GM21723 (cell line): Measurements from ENCODE around the gene SH3TC1.

ENCODE experiments used
- ATAC-seq: cut with Tn5 transposase; IDR thresholded peaks from one replicate; pipeline ENCODE4 v1.9.1; 2021; ENCODE audit warnings: mild to moderate bottlenecking, moderate library complexity; ENCODE audit not compliant: unreplicated experiment

The SH3TC1 gene

DNA sequence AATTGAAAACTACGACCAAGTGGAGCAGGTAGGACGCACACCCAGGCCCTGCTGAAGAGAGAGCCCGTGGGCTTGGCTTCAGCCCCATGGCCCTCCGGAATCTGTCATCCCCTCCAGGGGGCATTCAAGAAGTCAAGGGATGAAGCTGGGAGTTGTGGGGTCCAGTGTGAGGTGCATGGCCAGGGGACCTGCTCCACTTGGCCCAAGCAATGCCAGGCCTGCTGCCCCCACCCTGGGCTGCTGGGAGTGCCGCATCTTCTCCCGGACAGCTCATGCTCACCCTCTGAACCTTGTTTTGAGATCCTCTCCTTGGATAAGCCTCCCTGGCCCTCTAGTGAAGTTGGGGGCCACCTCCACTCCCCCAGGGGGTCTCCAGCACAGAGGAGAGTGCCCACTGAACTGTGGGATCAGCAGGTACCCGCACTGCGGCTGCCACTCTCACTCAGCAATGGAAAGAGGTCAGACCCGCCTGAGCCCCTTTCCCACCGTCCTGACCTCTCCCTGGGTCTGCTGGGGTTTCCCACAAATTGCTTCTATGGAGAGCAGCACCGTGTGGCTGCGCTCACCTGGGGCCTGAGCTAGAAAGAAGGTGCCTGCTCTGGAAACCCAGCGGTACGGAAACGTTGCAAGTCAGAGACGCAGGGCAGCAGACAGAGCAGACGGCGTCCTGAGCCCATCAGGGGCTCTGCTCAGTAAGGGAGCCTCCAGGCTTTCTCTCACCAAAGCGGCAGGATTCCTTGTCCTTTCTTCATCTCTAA lies 35.5 kb upstream of the SH3TC1 start:
- ATAC-seq, result no peak

DNA sequence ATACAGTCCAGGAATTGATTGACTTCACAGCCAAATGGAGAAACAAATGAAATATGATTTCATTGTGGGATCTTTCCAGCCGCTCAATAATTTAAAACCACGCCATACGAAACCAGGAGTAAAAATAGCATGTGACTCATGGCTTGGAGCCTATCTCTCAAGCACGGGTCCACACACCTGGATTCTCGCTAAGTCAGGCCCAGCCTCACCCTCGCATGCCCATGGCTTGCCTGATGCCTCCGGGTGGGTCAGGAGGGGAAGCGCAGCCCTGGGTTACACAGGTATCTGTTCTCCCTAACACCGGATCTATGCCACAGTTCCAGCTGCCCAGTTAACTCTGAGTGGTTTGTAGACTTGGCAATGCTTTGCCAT lies 34.9 kb upstream of the SH3TC1 start:
- no peak for ATAC-seq

DNA sequence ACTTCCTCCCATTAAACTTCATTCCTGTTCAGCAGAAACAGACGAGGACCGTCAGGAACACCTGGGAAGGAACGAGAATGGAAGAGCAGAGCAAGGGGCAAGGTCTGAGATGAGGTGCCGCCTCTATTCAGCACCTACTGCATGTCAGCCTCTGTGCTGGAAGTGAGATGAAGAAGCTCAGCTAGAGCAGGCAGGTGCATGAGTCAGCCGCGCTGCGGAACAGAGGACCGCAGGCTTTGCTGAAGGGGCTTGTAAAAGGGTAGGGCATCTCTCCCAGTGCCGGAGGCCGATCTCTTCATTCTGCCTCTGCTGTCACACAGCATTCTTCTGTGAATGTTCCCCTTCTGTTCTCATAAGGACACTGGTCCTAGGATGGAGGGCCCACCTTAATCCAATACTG lies 34.4 kb upstream of the SH3TC1 start:
- no peak for ATAC-seq

DNA sequence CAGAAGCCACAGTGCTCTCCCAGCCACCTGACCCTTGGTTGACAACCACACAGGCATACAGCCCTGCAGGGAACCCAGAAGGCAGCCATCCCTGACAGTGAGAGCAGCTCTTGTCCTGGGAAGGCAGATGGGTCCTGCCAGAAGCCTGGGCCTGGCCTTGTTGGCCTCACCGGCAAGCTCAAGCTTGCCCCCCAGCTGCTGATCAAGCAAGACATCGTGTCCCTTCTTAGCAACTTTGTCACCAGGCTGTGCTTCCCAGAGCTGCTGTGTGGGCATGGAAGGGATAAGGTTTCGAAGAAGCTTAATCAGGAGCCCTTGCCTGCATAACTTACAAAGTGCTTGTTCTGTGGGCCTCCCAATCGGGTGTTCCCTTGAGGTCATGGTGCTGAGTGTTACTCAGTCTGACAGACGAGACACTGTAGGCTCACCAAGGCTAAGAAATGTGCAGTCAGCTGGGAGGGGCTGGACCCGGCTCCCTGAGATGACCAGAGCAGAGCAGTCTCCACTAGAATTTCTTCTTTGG lies 33.7 kb upstream of the SH3TC1 start:
- ATAC-seq, result no peak

DNA sequence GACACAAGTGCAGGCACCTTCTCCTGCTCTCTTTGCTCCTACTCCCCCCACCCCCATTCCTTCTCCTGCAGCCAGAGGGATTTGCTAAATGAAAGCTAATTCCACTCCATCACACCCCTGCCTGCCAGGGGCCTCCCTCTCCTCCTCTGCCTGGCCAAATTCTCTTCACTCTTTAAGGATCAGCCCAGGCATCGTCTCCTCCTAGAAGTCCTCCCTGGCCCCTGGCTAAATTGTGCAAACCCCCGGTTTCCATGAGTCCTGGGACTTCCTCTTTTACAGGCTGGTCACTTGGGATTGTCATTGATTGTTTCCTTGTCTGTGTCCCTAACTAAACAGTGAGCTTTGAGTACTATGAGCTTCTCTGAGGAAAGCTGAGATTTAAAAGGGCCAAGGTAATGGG lies 31.8 kb upstream of the SH3TC1 start:
- no peak for ATAC-seq

DNA sequence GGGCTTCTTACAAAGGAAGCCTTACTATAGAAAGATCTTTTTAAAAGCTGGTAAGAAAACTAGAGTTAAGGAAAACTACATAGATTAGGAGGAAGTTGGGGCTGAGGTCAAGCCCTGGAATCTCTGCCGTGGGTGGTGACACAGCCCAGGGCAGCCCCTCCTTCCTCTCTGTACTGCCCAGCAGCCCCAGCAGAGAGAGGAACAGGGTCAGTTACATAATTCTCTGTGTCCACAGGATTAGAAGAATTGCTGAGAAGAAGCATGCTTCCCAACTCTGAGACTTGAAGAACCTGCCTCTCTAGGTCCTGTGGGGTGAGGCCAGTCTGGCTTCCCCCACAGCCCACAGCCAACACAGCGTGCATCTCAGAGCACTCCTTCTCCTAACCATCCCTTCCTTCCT lies 31.3 kb upstream of the SH3TC1 start:
- ATAC-seq, result no peak

DNA sequence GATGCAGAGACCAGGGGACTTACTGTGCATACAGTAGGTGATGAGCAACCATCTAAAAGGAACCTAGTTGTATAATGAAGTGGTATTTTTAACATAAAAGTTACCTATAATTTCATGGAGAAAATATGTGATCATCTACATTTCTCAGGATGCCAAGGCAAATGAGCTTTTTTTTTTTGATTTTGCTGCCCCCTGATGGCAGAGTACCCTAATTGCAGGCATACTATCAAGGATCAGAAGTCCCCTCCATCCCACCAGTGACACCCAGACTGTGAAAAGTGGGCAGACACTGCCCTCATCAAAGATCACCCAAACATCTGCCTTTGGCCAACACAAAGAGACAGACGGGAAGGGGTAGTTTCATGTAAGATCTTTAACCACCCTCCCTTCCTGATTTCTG lies 30.9 kb upstream of the SH3TC1 start:
- ATAC-seq, result no peak

DNA sequence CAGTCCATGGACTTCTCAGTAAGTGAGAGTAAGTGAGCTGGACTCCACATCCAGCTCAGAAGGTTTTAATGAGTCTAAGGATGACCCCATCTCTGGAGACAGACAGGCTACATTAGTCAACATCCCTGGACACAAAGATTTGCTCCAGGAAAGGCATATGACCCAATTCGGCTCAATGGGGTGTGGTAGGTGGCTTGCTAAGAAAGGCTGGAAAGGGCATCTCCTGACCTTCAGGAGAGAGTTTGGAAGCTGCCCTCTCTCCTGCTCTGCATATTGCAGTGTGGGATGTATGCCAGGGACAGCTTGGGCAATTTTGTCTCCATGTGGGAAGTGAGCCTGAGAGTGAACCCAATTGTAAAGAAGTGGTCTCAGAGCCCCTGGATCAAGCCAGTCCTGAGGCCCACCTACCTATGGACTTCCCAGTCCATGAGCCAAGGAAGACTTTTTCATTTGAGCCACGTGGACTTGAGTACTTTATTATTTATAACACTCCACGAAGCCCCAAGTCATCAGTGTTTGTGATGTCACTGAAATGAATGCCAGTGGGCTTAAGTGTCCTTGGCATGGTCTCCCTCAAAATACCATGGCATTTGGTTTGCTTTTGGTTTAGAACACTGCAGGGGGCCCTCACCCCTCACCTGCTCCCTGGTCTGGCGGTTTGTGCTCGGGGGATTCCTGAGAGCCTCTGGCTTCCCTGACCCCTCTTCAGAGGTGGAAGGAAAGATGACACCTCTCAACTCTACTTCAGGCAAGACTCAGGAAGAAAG lies 30.1 kb upstream of the SH3TC1 start:
- ATAC-seq, result no peak

DNA sequence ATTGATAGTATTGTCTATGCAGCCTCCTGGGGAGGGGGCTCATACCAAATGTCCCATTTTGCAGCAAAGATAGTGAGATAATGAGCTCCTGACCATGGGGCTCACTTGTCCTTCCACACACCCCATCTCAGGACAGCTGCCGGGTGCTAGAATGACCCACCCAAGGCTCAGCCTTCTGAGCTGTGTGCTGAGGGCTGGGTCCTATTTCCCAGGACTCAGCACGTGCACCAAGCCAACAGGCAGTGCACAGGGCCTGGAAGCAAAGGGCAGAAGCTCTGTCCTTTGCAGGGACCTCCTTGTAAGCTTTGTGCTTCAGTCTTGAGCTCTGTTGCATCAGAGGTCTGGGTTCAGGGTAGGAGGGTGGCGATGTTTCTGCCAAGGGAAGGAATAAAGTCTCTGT lies 29.3 kb upstream of the SH3TC1 start:
- no peak for ATAC-seq

DNA sequence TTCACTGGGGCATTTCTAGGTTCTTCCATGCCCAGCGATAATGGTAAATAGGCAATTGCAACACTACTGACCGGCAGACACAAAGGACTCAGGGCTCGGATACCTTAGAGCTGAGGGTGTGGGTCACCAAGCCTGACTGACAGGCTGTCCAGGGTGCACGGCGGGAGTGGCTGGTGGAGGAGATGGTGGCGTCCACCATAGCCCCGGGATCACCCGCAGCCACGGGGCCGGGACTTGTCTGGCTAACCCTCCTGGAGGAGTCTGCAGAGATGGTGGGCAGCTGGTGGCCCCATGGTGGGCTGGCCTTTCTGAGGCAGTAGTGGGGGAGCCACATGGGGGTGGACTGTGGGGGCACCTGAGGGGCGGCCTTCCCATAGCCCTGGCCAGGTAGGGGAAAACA lies 28.7 kb upstream of the SH3TC1 start:
- no peak for ATAC-seq

DNA sequence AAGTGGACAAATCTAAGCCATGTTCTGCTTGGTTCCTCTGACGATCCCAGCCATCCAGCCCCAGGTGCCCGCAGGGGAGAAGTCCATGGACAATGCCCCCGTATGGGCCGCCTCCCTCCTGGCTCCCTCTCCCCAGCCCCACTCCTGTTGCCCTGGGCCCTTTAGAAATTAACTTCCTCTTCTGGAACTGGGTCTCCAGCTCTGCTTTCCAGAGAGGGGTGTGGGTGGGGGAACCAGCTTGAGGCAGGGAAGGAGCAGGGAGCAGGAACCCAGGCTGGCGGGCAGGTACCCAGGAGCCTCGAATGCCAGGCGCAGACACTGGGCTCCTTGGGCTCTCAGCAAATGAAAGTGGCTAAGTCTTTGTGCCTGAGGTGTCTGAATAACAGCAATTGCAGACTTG lies 27.8 kb upstream of the SH3TC1 start:
- ATAC-seq, result no peak

DNA sequence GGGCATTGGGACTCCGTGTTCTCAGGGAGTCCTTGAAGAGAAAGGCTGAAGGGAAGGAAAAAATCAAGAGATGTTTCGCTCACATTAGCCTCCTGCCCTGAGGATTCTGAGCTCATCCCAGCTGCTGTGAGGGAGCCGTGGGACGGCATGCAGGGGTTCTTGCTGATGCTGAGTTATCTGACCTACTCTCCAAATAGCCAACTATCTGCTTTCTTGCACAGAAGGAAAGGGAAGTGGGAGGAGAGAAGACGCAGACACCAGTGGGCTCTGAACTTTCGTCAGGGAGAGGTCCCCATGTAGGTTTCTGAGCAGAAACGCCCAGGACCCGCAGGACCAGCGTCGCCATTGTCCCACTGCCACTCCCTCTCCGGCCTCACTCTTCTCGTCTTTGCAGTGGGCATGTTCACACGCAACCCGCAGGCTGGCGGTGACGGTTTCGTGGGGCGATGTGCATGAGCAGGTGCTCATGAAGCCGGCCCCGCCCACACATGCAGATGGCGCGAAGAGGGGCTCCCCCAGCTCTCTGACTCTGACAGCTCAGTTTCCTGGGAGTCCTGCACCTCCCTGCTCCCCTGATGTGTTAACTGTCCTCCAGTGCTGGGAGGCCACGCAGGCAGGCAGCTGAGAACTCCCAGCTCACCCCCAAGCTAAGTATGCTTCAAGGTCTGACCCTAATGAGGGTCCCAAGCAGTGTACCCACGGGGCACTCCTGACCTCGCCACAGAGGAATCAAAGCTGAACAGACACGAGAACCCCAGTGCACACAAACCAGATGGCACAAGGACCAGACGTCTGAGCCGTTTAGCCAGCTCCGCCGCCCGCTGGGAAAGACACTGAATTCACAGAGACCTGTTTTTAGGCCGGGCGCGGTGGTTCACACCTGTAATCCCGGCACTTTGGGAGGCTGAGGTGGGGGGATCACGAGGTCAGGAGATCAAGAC lies 26.8 kb upstream of the SH3TC1 start:
- ATAC-seq, result peak; percentile 86

DNA sequence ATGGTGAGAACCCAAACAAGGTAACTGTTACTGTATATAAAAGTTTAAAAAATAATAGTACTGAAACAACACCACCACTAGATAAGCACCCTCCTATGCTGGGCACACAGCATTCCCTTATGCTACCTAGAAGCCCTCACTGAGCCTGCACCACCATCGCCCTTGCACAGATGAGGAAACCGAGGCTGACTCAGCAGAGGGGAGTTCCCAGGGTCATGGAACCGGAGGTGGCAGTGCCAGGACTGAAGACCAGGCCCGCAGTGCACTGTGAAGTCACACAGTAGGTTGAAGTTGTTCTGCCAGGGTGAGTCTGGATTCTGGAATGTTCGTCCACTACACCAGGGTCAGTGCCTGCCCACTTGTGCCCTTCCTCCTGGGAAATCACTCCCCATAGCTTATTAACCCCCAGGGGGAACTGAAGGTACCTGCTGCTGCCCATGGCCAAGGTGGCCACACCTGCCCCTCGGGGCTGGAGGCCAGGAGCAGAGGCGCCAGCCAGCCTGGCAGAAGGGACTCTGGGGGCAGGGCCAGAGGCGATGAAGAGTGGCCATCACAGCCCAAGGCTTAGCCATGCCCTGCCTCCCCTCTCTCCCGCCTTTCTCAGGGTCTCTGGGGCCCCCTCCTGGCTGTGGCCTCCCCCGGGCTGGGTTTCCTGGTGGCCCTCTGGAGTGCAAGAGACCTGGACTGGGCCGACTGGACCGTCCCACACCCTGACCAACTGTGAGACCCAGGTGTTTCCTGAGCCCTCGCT lies 25.4 kb upstream of the SH3TC1 start:
- ATAC-seq, result no peak

DNA sequence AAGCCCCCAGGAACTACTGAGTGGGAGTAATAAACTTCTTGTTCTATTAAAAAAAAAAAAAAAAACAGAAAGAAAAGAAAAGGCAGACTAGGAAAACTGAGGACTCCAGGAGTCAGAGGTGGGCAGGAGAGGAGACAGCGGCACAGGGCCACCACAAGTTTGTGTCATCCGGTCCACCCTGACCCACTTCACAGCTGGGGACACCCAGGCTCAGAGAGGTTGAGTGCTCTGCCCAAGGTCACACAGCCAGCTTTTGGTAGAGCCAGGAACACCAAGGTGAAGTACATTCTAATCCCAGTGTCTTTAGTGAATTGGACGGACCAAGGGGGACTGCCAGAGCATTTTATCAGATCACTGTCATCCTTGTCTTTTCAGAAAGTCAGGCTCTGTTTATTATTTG lies 24.1 kb upstream of the SH3TC1 start:
- no peak for ATAC-seq

DNA sequence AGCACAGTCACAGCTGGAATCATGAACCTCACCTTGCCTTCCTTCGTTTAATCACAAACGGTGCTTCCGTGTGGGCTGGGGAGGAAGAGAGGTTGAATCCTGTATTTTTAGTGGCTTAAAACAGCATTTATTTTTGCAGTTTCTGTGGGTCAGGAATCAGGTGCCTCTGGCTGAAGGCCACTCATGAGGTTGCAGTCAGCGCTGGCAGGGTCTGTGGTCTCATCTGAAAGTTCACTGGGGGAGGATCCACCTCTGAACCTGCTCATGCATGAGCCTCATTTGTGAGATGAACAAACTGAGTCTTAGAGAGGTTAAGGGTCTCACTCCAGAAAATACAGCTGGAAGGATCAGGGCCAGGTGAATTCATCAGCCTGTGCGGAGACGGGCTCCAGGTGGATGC lies 23.4 kb upstream of the SH3TC1 start:
- no peak for ATAC-seq

DNA sequence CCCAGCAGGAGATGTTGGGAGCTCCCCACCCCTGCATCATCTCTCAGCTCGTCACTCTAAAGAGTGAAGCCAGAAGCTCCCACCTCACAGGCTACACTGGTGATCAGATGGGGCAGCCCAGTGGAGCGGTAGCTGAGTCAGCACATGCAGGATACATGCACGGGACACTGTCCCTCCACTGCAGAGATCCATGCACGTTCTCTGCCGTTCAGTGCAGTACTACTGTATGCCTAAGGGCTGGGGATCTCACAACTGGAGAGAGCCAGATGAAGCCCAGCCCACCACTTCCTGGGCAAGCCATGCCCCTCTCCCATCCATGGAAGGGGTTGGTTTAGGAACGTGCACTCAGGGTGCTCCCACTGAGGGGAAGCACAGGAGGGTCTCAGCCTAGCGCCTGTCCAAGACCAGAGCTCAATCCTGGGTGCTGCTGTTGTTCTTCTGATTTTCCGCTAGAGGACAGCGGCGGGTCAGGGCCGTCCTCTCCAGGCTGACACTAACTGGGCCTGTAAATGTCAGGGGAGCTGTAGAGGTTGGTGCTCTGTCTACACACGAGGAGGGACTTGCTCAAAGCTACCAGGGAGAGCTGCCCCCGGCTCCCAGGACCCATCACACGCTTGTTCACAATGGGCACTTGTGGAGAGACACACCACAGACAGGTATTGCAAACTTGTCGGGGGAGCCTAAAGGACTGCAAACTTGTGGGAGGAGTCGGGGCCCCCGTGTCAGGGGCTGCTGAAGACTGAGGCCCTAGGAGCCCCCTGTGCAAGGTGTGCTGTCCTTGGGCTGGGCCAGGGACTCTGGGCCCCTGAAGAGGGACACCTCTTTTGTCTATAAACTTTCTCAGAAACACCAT lies 22.3 kb upstream of the SH3TC1 start:
- peak; percentile 81 for ATAC-seq

DNA sequence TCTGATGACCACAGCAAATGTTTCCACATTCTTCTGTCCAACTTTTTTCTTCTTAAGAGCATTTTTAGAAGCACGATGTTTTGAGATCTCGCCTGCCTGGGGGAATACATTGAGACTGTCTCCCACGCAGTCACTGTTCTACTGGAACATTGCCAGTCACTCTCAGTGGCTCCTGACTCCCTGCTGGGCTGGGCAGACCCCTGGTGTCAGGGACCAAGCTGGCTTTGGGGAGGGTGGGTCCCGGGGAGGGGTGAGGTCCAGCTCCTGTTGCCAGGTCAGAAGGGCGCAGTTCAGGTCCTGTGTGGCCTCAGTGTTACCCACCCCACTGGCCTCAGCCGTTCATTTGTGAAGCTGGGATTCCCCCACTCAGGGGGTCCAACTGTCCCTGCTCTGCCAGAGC lies 21.5 kb upstream of the SH3TC1 start:
- ATAC-seq, result no peak

DNA sequence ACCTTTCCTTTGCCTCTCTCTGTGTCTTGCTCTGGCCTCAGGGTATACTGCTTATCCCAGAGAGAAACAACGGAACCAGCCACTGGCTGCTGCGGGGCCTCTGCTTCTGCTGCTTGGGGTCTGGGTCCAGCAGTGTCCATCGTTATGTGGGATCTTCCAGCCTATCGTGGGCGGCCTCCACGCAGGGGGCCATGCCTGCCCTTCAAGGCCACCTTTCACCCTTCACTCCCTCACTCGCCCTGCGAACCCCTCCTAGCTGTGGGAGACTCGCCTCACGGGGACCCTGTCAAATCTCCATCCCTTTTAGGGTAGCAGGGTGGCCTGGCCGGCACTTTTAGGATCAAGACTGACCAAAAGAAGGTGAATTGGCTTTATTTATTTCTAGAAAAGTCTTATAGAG lies 21.1 kb upstream of the SH3TC1 start:
- no peak for ATAC-seq

DNA sequence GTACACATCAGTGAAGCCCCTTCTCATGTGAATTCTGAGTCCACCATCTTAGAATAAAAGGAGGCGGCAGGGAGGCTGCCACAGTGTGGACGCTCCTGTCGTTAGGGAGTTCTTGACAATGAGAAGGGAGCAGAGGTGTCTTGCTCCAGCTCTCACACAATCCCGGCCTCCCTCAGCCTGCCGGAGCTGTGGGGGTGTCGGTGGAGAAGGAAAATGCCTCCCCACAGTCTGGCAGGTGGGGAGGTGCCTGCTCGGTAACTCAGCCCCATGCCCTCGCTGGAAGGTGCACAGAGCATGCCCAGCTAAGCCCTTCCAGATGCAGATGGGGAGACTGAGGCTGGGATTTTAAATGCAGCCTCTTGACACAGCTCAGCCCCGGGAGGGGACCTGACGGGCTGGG lies 20.0 kb upstream of the SH3TC1 start:
- ATAC-seq, result no peak

DNA sequence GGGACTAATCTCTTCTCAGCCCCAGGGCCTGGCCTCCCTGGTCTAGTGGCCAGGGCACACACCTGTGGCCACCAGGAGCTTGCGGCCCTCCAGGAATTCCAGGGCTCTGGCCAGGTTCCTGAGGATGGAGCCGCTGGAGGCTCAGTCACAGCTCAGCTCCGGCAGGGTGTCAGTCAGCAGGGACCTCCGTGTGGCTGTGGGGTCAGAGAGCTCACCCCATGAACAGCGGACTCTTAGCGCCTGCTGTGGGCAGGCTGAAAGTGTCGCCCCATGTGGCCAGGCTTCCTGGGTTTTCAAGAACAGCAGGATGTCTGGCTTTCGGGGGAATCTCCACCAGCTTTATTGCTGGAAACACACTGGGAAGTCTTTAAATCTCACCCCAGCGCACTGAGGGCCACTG lies 19.3 kb upstream of the SH3TC1 start:
- no peak for ATAC-seq
